SK-N-SH (cell line): Measurements from ENCODE around the gene LGR6. TPM values are rescaled to one million over a fixed set of nuclear protein-coding genes. Genes with fewer than 3 reads are reported as not detected.

Experiments
- CTCF ChIA-PET: fragments of 300-600, 350-600 bp; formaldehyde crosslinking; extraction: SDS; loops from one replicate; lab custom pipeline; 2021; lab: Yijun Ruan, JAX
- POLR2A ChIA-PET: fragments of 350-600 bp; sonication (Branson Sonifier 250); formaldehyde crosslinking; extraction: SDS; loops from one replicate; lab custom pipeline; 2020; ENCODE audit warnings: antibody characterized with exemption, inconsistent platforms; lab: Yijun Ruan, JAX
- DNase-seq: peaks from one replicate; pipeline ENCODE4 v3.0.0; 2012
- H2AFZ ChIP-seq: fragments of 200-600 bp; sonication (generic); 2 replicates; pipeline ENCODE4 v1.8.1; 2016; ENCODE audit warnings: antibody characterized with exemption, mild to moderate bottlenecking, low read depth
- H3F3A ChIP-seq: fragments of 200-600 bp; sonication (generic); replicated peaks from 2 replicates; pipeline ENCODE3; 2016; ENCODE audit warnings: antibody characterized with exemption, mild to moderate bottlenecking; ENCODE audit not compliant: insufficient read depth
- H3K27ac ChIP-seq, 2 experiments: fragments of 200-500 bp in 1 of 2; fragments of 200-600 bp in 1 of 2; sonication (Bioruptor generic) in 1 of 2; sonication (generic), shearing (Covaris generic) in 1 of 2; 2 replicates each; pipeline versions ENCODE4 v1.5.1 to v1.6.1; 2014 to 2016; ENCODE audit warnings: low read depth in 2 of 2, inconsistent platforms in 1 of 2, low read length in 1 of 2, mild to moderate bottlenecking in 1 of 2, mixed read lengths in 1 of 2
- H3K27me3 ChIP-seq: fragments of 200-600 bp; sonication (generic), shearing (Covaris generic); 2 replicates; pipeline ENCODE4 v1.6.1; 2016; ENCODE audit warnings: mixed run types; ENCODE audit not compliant: insufficient read depth
- H3K36me3 ChIP-seq, 2 experiments: fragments of 200-500 bp in 1 of 2; fragments of 200-600 bp in 1 of 2; sonication (Bioruptor generic) in 1 of 2; sonication (generic) in 1 of 2; replicated peaks in 1 of 2; 2 replicates each; pipeline versions ENCODE3 to v1.5.1; 2014 to 2016; ENCODE audit warnings: low read length in 1 of 2, mild to moderate bottlenecking in 1 of 2; ENCODE audit not compliant: insufficient read depth in 2 of 2, control insufficient read depth in 1 of 2
- H3K4me1 ChIP-seq, 2 experiments: fragments of 200-500 bp in 1 of 2; fragments of 200-600 bp in 1 of 2; sonication (Bioruptor generic) in 1 of 2; sonication (generic), shearing (Covaris generic) in 1 of 2; 2 replicates each; pipeline versions ENCODE4 v1.5.1 to v1.6.1; 2014 to 2016; ENCODE audit warnings: low read depth in 1 of 2, low read length in 1 of 2, mixed run types in 1 of 2; ENCODE audit not compliant: insufficient read depth in 2 of 2, control insufficient read depth in 1 of 2
- H3K4me2 ChIP-seq: fragments of 200-600 bp; sonication (generic), shearing (Covaris generic); 2 replicates; pipeline ENCODE4 v1.6.1; 2017; ENCODE audit warnings: mixed run types
- H3K4me3 ChIP-seq, 2 experiments: fragments of 200-500 bp in 1 of 2; fragments of 200-600 bp in 1 of 2; sonication (Bioruptor generic) in 1 of 2; sonication (generic), shearing (Covaris generic) in 1 of 2; 2 replicates each; pipeline versions ENCODE4 v1.5.1 to v1.8.1; 2014 to 2016; ENCODE audit warnings: low read depth in 2 of 2, inconsistent platforms in 1 of 2, low read length in 1 of 2, mild to moderate bottlenecking in 1 of 2, mixed read lengths in 1 of 2, moderate library complexity in 1 of 2
- H3K79me2 ChIP-seq: fragments of 200-600 bp; sonication (generic); 2 replicates; pipeline ENCODE4 v1.8.1; 2017; ENCODE audit warnings: mild to moderate bottlenecking; ENCODE audit not compliant: insufficient read depth
- H3K9ac ChIP-seq: fragments of 200-600 bp; sonication (generic); 2 replicates; pipeline ENCODE4 v1.6.1; 2017; ENCODE audit warnings: mixed run types
- H3K9me2 ChIP-seq: fragments of 200-600 bp; sonication (generic); 2 replicates; pipeline ENCODE4 v1.6.1; 2017; ENCODE audit warnings: mixed run types
- H3K9me3 ChIP-seq: fragments of 200-600 bp; sonication (generic); 2 replicates; pipeline ENCODE4 v1.6.1; 2017; ENCODE audit warnings: mixed run types, mild to moderate bottlenecking, moderate library complexity
- H4K20me1 ChIP-seq: fragments of 200-600 bp; sonication (generic); 2 replicates; pipeline ENCODE4 v1.6.1; 2017; ENCODE audit warnings: mild to moderate bottlenecking, mixed run types; ENCODE audit not compliant: insufficient read depth
- ELF1 ChIP-seq: IDR thresholded peaks from 2 replicates; pipeline ENCODE4 v1.4.0; 2012
- EP300 ChIP-seq, 2 experiments: IDR thresholded peaks; 2 replicates each; pipeline versions ENCODE4 v1.4.0 to v1.6.1; 2012; ENCODE audit warnings: borderline replicate concordance in 1 of 2, low read depth in 1 of 2, low read length in 1 of 2
- FOSL2 ChIP-seq: IDR thresholded peaks from 2 replicates; pipeline ENCODE4 v1.4.0; 2012; ENCODE audit warnings: low read depth, mild to moderate bottlenecking, moderate library complexity, borderline replicate concordance
- FOXJ3 ChIP-seq: sonication (generic); formaldehyde crosslinking; IDR thresholded peaks from 2 replicates; pipeline ENCODE4 v1.5.1; 2020; ENCODE audit warnings: mild to moderate bottlenecking, missing genetic modification reagents
- FOXM1 ChIP-seq: IDR thresholded peaks from 2 replicates; pipeline ENCODE4 v1.4.0; 2012; ENCODE audit warnings: low read depth, mild to moderate bottlenecking
- GABPA ChIP-seq: IDR thresholded peaks from 2 replicates; pipeline ENCODE4 v1.4.0; 2012; ENCODE audit warnings: low read depth, mild to moderate bottlenecking
- MXI1 ChIP-seq: IDR thresholded peaks from 2 replicates; pipeline ENCODE4 v1.6.1; 2012; ENCODE audit warnings: mild to moderate bottlenecking, low read depth, low read length, improper control_type of control experiment
- RCOR1 ChIP-seq: fragments of 150-350 bp; IDR thresholded peaks from 2 replicates; pipeline ENCODE4 v1.6.1; 2017; ENCODE audit warnings: antibody characterized with exemption, low read length
- REST ChIP-seq: IDR thresholded peaks from 2 replicates; pipeline ENCODE4 v1.6.1; 2012; ENCODE audit warnings: mild to moderate bottlenecking, low read depth, low read length, moderate library complexity
- RFX5 ChIP-seq: IDR thresholded peaks from 2 replicates; pipeline ENCODE4 v1.6.1; 2012; ENCODE audit warnings: mild to moderate bottlenecking, improper control_type of control experiment, low read length
- SIN3A ChIP-seq: IDR thresholded peaks from 2 replicates; pipeline ENCODE4 v1.6.1; 2012; ENCODE audit warnings: low read depth, mild to moderate bottlenecking, low read length, moderate library complexity, borderline replicate concordance
- SMC3 ChIP-seq: IDR thresholded peaks from 2 replicates; pipeline ENCODE4 v1.6.1; 2012; ENCODE audit warnings: low read depth, low read length, improper control_type of control experiment
- TAF1 ChIP-seq: IDR thresholded peaks from 2 replicates; pipeline ENCODE4 v1.6.1; 2012; ENCODE audit warnings: low read depth, mild to moderate bottlenecking, low read length, moderate library complexity, borderline replicate concordance
- TEAD4 ChIP-seq: IDR thresholded peaks from 2 replicates; pipeline ENCODE4 v1.4.0; 2012; ENCODE audit warnings: mild to moderate bottlenecking, borderline replicate concordance; ENCODE audit not compliant: insufficient read depth
- YY1 ChIP-seq: IDR thresholded peaks from 2 replicates; pipeline ENCODE4 v1.4.0; 2012; ENCODE audit warnings: low read depth, mild to moderate bottlenecking
- ZBTB33 ChIP-seq: IDR thresholded peaks from 2 replicates; pipeline ENCODE4 v1.4.0; 2012; ENCODE audit warnings: low read depth, borderline replicate concordance
- WGBS: methylation state at CpG from one replicate; pipeline ENCODE4 v1.1.6; 2017; ENCODE audit warnings: low lambda C conversion rate; 5-methylcytosine and 5-hydroxymethylcytosine counted together
- polyA plus RNA-seq, 3 experiments: library from polyadenylated mRNA; depleted of rRNA; stranded (reverse); fragments of >200 nt; gene quantifications; 2 replicates each; pipeline ENCODE4 v1.2.3, GENCODE V29; 2012
- TF ChIP-seq, protein P1 (sequence below): fragments of 150-350 bp; IDR thresholded peaks from 2 replicates; pipeline ENCODE4 v1.6.1; 2017; ENCODE audit warnings: antibody characterized with exemption, low read length, low read depth, borderline replicate concordance
- TF ChIP-seq, protein P2 (sequence below): IDR thresholded peaks from 2 replicates; pipeline ENCODE4; 2012
- TF ChIP-seq, protein P3 (sequence below): fragments of 200-600 bp; sonication (generic); IDR thresholded peaks from 2 replicates; pipeline ENCODE4 v1.6.1; 2017; ENCODE audit warnings: antibody characterized with exemption, mild to moderate bottlenecking, moderate library complexity

The LGR6 gene
- polyA plus RNA-seq, 1 of the 3 experiments (the other 2 are of a cell fraction), result 0.03 TPM

DNA sequence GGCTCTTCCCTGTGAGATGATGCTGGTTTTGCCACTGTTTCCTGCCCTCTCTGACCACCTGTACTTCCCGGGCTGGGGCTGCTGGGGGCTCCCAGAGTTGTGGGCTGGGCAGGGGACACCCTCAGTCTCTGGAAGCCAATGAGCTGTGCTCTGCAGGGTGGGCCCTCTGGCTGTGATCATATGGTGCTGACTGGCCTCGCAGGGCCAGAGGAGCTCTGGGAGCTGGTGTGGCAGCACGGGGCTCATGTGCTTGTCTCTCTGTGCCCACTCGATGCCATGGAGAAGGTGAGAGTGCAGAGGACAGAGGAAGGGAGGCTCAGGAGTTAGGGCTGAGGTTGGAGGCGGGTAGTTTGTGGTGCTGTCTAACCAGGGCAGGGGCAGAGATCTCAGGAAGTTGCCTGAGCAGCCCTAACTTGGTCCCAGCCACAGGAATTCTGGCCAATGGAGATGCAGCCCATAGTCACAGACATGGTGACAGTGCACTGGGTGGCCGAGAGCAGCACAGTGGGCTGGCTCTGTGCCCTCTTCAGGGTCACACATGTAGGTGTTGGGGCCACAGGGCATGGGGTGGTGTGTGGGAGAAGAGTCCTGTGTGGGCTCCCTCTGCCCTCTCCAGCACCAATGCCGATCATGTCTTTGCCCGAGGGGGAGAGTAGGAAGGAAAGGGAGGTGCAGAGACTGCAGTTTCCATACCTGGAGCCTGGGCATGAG is 5.7 kb upstream of the LGR6 start (continued):
- TF ChIP-seq ZBTB33 (no peak), SIN3A (no peak), FOXM1 (no peak), TAF1 (no peak), GABPA (no peak), MXI1 (no peak), RFX5 (no peak)
- TF ChIP-seq, protein P1, sequence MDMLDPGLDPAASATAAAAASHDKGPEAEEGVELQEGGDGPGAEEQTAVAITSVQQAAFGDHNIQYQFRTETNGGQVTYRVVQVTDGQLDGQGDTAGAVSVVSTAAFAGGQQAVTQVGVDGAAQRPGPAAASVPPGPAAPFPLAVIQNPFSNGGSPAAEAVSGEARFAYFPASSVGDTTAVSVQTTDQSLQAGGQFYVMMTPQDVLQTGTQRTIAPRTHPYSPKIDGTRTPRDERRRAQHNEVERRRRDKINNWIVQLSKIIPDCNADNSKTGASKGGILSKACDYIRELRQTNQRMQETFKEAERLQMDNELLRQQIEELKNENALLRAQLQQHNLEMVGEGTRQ, result no peak

DNA sequence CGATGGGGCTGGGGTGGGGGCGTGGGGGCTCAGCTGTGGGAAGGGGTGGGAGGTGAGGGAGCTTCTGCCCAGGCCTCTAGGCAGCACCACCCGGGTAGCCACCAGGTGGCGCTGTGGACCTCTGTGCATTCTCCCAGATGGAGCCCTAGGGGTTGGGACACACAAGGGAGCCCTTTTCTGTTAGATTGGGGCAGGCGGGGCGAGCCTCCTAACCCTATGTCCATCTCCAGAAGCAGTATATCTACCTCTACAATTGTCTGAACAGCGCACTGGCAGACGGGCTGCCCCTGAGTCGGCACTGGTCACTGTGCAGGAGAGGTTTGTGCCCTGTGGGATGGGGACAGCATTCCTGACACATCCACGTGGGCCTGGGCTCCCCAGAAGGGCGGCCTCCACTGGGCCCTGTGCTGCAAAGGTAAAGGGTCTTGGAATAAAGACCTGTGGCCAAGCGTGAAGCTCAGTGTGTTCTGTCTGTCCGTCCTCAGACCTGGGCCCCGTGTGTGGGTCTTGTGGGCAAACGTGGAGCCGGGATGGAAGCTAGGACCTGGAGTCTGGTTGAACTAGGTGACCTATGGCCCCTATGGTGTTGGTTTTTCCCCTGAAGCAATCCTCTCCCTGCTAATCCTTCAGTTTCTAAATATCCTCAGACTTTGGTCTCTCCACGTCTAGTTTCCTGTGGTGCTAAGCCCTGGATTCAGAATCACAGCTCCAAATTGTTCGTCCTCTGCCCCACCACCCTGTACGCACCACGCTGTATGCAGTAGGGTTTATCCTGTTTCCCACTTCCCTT is 4.4 kb upstream of the LGR6 start:
- Histone ChIP-seq H3K9ac (no peak overlapping the region), H3K4me3 (no peak overlapping the region; a peak in 1 of 4 replicates), H3K79me2 (no peaks in the 10 kb centered on the region), H3K36me3 (no peaks in the 10 kb centered on the region), H3K4me1 (peaks cover 0 to 15% of the 10 kb centered on the region in 2 experiments; a peak in 1 of 4 replicates), H3K9me3 (no peaks in the 10 kb centered on the region), H3K9me2 (no peaks in the 10 kb centered on the region), H3K27ac (no peak overlapping the region), H3F3A (no peaks in the 10 kb centered on the region), H4K20me1 (no peaks in the 10 kb centered on the region), H2AFZ (no peak overlapping the region), H3K27me3 (peaks cover 10% of the 10 kb centered on the region; the same call in 1 of the 2 replicates), H3K4me2 (no peak overlapping the region)
- ChIA-PET POLR2A (no interaction called here), CTCF (interaction anchor here (0.6 to 8.1 kb wide), 39 partner anchors 10 to 530 kb away, joined by 3 to 187 read pairs (median 5); no protein-coding TSS in a partner anchor)
- DNase-seq, result peak; percentile 84
- 65% methylated on average over 16 of the region's 20 CpGs for WGBS
- TF ChIP-seq ELF1 (no peak), EP300 (IDR thresholded peaks at IDR 0.05; ENCODE audit: borderline replicate concordance in 1 of 2, low read depth in 1 of 2, low read length in 1 of 2) (no peak), SMC3 (peak; percentile 49), REST (no peak), FOXJ3 (CRISPR knock-in tag) (no peak), FOSL2 (no peak), SIN3A (no peak), RFX5 (no peak), TEAD4 (no peak), RCOR1 (no peak), YY1 (no peak)
- TF ChIP-seq, protein P2, sequence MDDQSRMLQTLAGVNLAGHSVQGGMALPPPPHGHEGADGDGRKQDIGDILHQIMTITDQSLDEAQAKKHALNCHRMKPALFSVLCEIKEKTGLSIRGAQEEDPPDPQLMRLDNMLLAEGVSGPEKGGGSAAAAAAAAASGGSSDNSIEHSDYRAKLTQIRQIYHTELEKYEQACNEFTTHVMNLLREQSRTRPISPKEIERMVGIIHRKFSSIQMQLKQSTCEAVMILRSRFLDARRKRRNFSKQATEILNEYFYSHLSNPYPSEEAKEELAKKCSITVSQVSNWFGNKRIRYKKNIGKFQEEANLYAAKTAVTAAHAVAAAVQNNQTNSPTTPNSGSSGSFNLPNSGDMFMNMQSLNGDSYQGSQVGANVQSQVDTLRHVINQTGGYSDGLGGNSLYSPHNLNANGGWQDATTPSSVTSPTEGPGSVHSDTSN, result no peak
- TF ChIP-seq, protein P3, sequence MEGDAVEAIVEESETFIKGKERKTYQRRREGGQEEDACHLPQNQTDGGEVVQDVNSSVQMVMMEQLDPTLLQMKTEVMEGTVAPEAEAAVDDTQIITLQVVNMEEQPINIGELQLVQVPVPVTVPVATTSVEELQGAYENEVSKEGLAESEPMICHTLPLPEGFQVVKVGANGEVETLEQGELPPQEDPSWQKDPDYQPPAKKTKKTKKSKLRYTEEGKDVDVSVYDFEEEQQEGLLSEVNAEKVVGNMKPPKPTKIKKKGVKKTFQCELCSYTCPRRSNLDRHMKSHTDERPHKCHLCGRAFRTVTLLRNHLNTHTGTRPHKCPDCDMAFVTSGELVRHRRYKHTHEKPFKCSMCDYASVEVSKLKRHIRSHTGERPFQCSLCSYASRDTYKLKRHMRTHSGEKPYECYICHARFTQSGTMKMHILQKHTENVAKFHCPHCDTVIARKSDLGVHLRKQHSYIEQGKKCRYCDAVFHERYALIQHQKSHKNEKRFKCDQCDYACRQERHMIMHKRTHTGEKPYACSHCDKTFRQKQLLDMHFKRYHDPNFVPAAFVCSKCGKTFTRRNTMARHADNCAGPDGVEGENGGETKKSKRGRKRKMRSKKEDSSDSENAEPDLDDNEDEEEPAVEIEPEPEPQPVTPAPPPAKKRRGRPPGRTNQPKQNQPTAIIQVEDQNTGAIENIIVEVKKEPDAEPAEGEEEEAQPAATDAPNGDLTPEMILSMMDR, result peak; percentile 74
